HUES48 (cell line): ENCODE measurements around the gene EGLN1.

Source experiments
- H3K27ac ChIP-seq: one replicate; pipeline ENCODE4 v1.7.0; 2013; ENCODE audit warnings: low read depth, low read length, inconsistent platforms
- H3K27me3 ChIP-seq: 2 replicates; pipeline ENCODE4 v1.6.1; 2013; ENCODE audit warnings: mild to moderate bottlenecking, low read length; ENCODE audit not compliant: control insufficient read depth, insufficient read depth
- H3K36me3 ChIP-seq: 2 replicates; pipeline ENCODE4 v1.6.1; 2013; ENCODE audit warnings: low read length; ENCODE audit not compliant: control insufficient read depth, insufficient read depth
- H3K4me1 ChIP-seq: 2 replicates; pipeline ENCODE4 v1.6.1; 2013; ENCODE audit warnings: mild to moderate bottlenecking, low read length; ENCODE audit not compliant: control insufficient read depth, insufficient read depth
- H3K4me3 ChIP-seq: 2 replicates; pipeline ENCODE4 v1.5.1; 2013; ENCODE audit warnings: mild to moderate bottlenecking, low read depth, low read length
- H3K9ac ChIP-seq: 2 replicates; pipeline ENCODE4 v1.6.1; 2013; ENCODE audit warnings: mild to moderate bottlenecking, low read depth, low read length, moderate library complexity
- H3K9me3 ChIP-seq: 2 replicates; pipeline ENCODE4 v1.6.1; 2013; ENCODE audit warnings: low read length; ENCODE audit not compliant: control insufficient read depth, insufficient read depth

EGLN1 gene

DNA sequence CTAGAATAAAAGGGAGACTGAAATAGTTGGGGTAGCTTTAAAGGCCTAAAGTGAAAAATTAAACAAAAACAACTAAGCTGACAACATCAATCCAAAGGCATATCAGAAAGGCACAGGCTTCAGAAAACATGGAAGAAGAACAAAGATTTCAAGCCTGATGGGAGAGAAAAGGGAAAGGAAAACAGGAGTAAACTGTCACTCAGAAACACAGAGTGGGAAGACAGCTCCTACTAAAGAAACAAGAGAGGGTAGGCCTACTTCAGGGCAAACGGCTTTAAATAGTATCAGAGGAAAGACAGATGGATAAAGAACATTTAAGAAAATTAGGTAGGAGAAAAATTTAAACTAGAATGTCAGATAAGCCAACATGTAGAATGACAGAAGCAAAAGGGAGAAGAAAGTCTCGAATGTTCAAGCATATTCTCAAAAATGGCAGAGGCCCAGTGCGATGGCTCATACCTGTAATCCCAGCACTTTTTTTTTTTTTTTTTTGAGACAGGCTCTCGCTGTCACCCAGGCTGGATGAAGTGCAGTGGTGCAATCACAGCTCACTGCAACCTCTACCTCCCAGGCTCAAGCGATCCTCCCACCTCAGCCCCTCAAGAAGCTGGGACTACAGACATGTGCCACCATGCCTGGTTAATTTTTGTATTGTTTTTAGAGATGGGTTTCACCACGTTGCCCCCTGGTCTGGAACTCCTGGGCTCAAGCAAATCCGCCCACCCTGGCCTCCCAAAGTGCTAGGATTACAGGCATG is 7.6 kb downstream of the EGLN1 start:
- Histone ChIP-seq H3K9ac (no peak overlapping the region), H3K27ac (no peak overlapping the region), H3K4me1 (peaks cover under 1% of the 10 kb centered on the region; the same call in 1 of the 2 replicates), H3K27me3 (peaks cover 21% of the 10 kb centered on the region), H3K9me3 (no peaks in the 10 kb centered on the region), H3K4me3 (no peak overlapping the region), H3K36me3 (no peaks in the 10 kb centered on the region)

DNA sequence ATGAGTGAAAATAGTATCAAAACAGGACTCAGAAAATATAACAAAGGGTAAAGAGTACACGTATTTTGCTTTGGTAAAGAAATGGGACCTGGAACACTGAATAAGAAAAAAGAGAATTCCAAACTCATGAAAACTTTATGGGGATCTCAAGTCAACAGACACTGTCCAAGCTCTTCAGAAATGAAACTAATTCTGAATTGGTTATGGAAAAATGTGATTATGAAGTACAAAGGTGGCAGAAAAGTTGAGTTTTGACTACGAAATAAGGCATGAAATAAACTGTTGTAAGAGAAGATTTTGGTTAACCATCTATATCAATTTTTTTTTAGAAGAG is 8.4 kb downstream of the EGLN1 start:
- no peaks in the 10 kb centered on the region for H3K4me1 ChIP-seq
- H3K27me3 ChIP-seq = peaks cover 14% of the 10 kb centered on the region
- H3K9me3 ChIP-seq = no peaks in the 10 kb centered on the region
- H3K27ac ChIP-seq = no peak overlapping the region
- no peak overlapping the region for H3K4me3 ChIP-seq
- H3K36me3 ChIP-seq = no peaks in the 10 kb centered on the region
- H3K9ac ChIP-seq = no peak overlapping the region

GRCh38 chr1:231411036-231411531 is 11.0 kb downstream of the EGLN1 start:
- Histone ChIP-seq H3K27ac (no peak overlapping the region), H3K9ac (no peak overlapping the region), H3K4me3 (no peak overlapping the region), H3K4me1 (no peaks in the 10 kb centered on the region), H3K27me3 (no peaks in the 10 kb centered on the region), H3K36me3 (no peaks in the 10 kb centered on the region), H3K9me3 (no peaks in the 10 kb centered on the region)

GRCh38 chr1:231410036-231410612 is 12.0 kb downstream of the EGLN1 start:
- H3K27me3 ChIP-seq = no peaks in the 10 kb centered on the region
- no peaks in the 10 kb centered on the region for H3K36me3 ChIP-seq
- H3K9me3 ChIP-seq = no peaks in the 10 kb centered on the region
- no peaks in the 10 kb centered on the region for H3K4me1 ChIP-seq
- H3K9ac ChIP-seq = no peak overlapping the region
- H3K4me3 ChIP-seq = no peak overlapping the region
- no peak overlapping the region for H3K27ac ChIP-seq

- Histone ChIP-seq H3K36me3 (no peaks in the 10 kb centered on the region), H3K4me3 (no peak overlapping the region), H3K27ac (no peak overlapping the region), H3K27me3 (no peaks in the 10 kb centered on the region), H3K4me1 (no peaks in the 10 kb centered on the region), H3K9ac (no peak overlapping the region), H3K9me3 (no peaks in the 10 kb centered on the region)
These were observed 13.5 kb downstream of the EGLN1 start for GRCh38 chr1:231408528-231409094.

- Histone ChIP-seq H3K9me3 (no peaks in the 10 kb centered on the region), H3K4me3 (no peak overlapping the region), H3K36me3 (no peaks in the 10 kb centered on the region), H3K27me3 (no peaks in the 10 kb centered on the region), H3K4me1 (no peaks in the 10 kb centered on the region), H3K9ac (no peak overlapping the region), H3K27ac (no peak overlapping the region)
These were observed 14.3 kb downstream of the EGLN1 start for GRCh38 chr1:231407547-231408396.

DNA sequence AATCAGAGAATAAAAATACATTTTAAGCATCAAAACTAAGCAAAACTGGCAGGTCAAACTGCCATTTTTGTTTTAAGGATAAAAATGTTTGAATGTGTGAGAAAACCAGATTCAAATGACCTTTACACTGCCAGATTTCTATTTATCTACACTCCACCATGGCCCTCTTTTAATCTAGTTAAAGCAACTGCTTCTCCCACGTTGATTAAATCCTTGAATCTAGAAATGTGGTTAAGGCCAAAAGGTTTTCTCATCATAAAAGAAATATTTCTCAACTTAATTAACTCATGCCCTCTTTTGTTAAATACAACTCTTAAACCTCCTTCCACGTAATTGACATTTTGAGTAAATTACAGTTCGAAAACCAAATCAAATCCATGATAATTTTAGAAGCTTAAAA is 15.0 kb downstream of the EGLN1 start:
- no peak overlapping the region for H3K27ac ChIP-seq
- H3K4me1 ChIP-seq = no peaks in the 10 kb centered on the region

GRCh38 chr1:231404318-231404717 is 17.8 kb downstream of the EGLN1 start:
- H3K27me3 ChIP-seq = no peaks in the 10 kb centered on the region
- H3K9ac ChIP-seq = no peak overlapping the region
- no peak overlapping the region for H3K27ac ChIP-seq
- no peaks in the 10 kb centered on the region for H3K9me3 ChIP-seq
- no peaks in the 10 kb centered on the region for H3K4me1 ChIP-seq
- no peak overlapping the region for H3K4me3 ChIP-seq
- no peaks in the 10 kb centered on the region for H3K36me3 ChIP-seq

More for the DNA sequence above, 15.0 kb downstream of the EGLN1 start:
- Histone ChIP-seq H3K4me3 (no peak overlapping the region), H3K9me3 (no peaks in the 10 kb centered on the region), H3K27me3 (no peaks in the 10 kb centered on the region), H3K36me3 (no peaks in the 10 kb centered on the region), H3K9ac (no peak overlapping the region)

GRCh38 chr1:231401478-231401877 is 20.6 kb downstream of the EGLN1 start:
- H3K27me3 ChIP-seq = no peaks in the 10 kb centered on the region
- H3K36me3 ChIP-seq = no peaks in the 10 kb centered on the region
- H3K27ac ChIP-seq = no peak overlapping the region
- H3K9me3 ChIP-seq = no peaks in the 10 kb centered on the region
- H3K4me3 ChIP-seq = no peak overlapping the region
- H3K9ac ChIP-seq = no peak overlapping the region
- no peaks in the 10 kb centered on the region for H3K4me1 ChIP-seq

- Histone ChIP-seq H3K9ac (no peak overlapping the region), H3K4me1 (peaks cover 7% of the 10 kb centered on the region; the same call in 1 of the 2 replicates), H3K36me3 (no peaks in the 10 kb centered on the region), H3K4me3 (no peak overlapping the region), H3K9me3 (no peaks in the 10 kb centered on the region), H3K27me3 (no peaks in the 10 kb centered on the region), H3K27ac (no peak overlapping the region)
These were observed 24.0 kb downstream of the EGLN1 start for GRCh38 chr1:231397886-231398671.
